NCI-H82 (cell line): ENCODE data around the gene RUFY2.

Experiments
- DNase-seq: peaks from one replicate; lab custom pipeline; 2025; lab: John Stamatoyannopoulos, UW

RUFY2 gene, protein sequence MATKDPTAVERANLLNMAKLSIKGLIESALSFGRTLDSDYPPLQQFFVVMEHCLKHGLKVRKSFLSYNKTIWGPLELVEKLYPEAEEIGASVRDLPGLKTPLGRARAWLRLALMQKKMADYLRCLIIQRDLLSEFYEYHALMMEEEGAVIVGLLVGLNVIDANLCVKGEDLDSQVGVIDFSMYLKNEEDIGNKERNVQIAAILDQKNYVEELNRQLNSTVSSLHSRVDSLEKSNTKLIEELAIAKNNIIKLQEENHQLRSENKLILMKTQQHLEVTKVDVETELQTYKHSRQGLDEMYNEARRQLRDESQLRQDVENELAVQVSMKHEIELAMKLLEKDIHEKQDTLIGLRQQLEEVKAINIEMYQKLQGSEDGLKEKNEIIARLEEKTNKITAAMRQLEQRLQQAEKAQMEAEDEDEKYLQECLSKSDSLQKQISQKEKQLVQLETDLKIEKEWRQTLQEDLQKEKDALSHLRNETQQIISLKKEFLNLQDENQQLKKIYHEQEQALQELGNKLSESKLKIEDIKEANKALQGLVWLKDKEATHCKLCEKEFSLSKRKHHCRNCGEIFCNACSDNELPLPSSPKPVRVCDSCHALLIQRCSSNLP

DNA sequence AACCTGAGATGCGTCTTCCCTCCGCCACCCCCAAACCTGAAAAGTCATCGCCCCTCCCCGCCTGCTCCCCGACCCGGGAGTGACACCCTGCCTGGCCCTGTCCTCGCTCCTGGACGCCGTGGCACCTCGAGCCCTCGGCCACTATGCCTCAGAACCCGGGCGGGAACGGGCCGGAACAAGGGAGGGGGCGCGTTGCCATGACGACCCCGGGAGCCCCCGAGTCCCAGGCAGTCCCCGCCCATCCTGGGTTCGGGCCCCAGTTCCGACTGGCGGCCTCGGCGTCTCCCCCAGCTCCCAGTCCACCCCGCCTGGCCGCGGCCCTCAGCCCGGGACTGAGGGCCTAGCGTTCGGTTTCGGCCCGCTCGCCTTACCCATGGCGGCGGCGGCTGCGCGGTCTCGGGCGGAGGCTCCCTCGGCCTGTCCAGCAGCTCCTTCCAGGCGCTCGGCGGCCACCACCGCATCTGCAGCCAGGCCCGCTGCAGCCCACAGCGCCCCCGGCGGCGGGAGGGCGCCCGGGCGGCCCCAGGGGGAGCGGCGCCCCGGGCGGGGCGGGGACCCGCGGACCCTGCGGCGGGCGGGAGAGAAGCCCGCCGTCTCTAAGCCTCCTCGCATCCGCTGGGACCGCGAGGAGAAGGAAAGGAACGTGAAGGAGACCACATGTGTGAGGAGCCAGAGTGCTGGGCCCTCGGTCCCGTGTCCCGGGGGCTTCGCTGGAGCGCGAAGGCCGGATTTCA is at the start of gene RUFY2:
RUFY2 (minus strand) TSS at position 463 of the 734 bp plus-strand sequence; CDS start at position 375, 88 bp downstream.
- DNase-seq, result peak; percentile 87

DNA sequence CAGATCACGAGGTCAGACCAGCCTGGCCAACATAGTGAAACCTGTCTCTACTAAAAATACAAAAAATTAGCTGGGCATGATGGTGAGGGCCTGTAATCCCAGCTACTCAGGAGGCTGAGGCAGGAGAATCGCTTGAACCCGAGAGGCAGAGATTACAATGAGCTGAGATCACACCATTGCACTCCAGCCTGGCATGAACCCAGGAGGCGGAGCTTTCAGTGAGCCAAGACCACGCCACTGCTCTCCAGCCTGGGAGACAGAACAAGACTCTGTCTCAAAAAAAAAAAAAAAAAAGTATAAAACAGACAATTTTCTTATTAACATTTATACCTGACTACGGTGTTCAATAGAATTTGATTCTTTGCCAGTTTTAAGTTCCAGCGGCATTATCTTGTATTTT is 42.6 kb upstream of the RUFY2 start:
- DNase-seq, result peak; percentile 18

DNA sequence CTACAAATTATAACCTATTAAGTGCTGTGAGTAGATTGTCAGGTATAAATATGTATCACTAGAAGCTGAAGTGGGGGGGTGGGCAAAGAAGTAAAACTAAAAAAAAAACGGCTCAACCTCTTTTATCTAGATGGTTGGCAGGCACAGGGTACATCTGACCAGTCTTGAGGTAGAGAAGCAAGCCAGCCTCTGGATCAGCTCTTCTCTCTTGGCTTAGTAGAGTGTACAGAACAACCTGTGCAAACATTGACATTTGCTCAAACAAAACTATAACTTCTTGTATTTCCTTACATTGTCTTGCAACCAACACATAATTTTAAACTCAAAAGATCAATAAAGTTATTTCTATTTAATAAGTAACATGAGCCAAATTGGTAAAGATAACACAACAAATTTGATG is 39.1 kb upstream of the RUFY2 start:
- DNase-seq, result no peak

DNA sequence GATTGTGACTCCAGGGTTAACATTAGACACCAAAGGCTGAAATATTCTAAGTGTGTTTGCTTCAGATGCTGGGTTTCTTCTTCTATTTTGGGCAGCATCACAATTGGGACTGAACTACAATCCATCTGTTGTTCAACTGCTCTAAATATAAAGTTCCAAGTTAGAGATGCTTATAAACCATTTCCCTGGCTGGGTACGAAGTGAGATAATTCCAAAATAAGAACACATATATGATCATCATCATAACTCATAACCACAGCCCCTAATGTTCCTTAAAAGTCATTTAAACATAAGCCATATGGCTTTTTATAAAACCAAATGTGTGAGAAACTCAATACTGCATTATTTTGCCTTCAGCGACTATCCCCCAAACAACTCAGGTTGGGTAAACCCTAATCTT is 35.9 kb upstream of the RUFY2 start:
- DNase-seq, result no peak

DNA sequence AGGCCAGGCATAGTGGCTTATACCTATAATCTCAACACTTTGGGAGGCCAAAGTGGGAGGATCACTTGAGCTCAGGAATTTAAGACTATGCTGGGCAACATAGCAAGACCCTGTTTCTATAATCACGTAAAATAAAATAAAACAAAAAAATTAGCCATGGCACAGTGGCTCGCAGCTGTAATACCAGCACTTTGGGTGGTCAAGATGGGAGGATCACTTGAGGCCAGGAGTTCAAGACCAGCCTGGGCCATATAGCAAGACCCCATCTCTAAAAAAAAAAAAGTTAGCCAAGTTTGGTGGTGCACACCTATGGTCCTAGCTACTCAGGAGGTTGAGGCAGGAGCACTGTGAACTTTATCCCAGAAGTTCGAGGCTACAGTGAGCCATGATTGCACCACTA is 33.8 kb upstream of the RUFY2 start:
- no peak for DNase-seq

DNA sequence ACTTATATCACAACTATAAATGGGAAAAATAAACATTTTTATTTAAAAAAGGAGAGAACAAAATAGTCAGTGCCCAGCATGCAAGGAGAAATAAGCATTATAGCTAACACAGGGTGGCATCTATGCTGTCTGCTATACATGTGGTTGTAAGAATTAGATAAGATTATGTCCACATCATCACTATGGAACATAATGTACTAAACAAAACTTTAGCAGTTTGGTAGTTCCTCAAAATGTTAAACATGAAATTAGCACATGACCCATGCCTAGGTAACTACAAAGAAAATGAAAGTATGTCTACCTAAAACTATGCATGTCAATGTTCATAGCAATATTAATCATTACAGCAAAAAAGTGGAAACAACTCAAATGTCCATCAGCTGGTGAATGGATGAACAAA is 28.7 kb upstream of the RUFY2 start:
- DNase-seq, result no peak

DNA sequence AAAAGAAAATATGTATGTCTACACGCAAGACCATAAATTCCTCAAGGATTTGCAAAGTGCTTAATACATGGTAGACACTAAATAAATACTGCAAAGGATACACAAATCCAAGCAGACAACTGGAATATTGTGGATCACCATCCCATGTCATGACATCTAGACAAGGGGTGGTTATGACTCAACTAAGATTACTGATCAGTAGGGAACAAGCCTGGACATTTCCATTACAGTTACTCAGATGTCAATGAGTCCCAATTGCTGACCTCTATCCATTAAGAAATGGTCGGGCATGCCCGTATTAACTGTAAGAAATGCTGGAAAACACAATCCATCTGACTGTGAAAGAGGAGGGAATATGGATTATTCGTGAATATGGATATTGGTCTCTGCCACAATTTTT is 27.6 kb upstream of the RUFY2 start:
- DNase-seq, result no peak

DNA sequence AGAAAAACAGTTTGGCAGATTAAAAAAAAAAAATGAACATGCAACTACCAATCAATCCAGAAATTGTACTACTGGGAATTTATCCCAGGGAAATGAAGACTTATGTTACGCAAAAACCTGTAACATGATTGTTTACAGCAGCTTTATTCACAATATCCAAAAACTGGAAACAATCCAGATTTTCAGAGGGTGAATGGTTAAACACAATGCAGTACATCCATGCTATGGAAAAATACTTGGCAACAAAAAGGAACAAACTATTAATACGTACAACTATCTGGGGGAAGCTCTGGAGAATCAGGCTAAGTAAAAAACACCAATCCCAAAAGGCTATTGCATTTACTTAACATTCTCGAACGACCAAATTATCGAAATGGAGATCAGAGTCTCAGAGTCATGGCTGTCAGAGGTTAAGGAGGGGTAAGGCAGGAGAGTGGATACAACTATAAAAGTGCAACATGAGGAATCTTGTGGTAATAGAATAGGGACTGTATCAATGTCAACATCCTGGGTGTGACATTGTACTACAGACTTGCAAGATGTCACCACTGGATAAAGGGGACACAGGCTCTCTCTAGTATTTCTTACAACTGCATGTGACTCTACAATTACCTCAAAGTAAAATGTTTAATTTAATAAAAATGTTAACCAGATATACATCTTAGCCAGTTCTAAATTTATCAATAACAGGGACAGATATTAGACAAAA is 21.5 kb upstream of the RUFY2 start:
- DNase-seq, result no peak

DNA sequence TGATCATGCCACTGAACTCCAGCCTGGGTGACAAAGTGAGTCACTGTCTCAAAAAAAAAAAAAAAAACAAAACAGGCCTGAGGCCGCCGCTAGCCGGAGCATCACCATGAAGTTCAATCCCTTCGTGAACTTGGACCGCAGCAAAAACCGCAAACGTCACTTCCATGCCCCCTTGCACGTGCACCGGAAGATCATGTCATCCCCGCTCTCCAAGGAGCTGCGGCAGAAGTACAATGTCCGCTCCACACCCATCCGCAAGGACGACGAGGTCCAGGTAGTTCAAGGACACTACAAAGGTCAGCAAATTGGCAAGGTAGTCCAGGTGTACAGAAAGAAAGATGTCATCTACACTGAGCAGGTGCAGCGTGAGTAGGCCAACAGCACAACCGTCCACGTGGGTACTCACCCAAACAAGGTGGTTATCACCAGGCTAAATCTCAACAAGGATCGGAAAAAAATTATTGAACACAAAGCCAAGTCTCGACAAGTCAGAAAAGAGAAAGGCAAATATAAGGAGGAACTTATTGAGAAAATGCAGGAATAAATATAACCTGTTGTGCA is 17.5 kb upstream of the RUFY2 start:
- no peak for DNase-seq

DNA sequence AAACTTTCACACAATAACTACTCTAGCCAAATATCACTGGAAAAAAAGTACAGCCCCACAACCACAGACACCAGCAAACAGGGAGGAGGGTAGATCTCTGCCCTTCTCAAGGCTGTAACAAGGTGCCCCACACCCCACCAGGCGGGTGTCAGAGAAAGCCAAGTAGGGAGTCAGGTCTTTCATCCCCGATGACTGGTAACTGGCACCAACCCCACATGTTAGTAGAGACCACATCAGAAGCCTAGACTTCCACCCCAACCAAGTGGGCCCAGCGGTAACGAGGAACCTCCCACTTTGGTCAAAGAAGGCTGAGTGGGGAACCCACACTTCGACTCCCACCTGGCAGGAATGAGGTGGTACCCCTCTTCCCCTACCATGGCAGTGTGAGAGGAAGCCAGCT is 16.4 kb upstream of the RUFY2 start:
- no peak for DNase-seq

DNA sequence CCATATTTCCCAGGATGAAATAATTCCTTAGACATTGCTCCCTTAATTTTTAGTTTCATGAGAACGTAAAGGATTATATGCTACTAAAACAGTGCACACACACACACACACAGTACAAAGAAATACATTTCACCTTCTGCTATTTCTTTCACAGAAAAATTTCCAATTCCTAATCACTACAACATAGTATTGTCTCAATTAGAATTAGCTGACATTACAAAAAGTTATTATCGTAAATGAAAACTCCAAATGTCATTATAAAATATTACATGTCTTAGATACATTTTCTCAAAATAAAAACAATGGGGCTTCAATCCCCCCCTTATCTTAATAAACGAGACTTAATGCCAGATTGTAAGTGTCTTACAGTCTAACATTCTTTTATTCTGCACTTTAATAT is 12.3 kb upstream of the RUFY2 start:
- no peak for DNase-seq

DNA sequence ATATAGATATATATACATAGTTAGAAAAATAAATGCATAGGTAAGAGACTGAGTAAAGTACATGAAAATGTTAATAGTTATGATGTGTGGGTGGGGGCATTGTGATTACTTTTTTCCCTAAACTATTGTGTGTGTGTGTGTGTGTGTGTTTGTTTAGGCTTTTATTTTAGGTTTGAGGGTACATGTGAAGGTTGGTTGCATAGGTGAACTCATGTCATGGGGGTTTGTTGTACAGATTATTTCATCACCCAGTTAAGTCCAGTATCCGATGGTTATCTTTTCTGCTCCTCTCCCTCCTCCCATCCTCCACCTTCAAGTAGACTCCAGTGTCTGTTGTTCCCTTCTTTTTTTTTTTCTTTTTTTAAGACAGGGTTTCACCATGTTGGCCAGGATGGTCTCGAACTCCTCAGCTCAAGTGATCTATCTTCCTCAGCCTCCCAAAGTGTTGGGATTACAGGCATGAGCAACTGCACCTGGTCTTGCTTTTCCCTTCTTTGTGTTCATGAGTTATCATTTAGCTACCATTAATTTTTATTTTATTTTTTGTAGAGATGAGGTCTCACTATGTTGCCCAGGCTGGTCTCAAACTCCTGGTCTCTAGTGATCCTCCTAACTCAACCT is 1.9 kb upstream of the RUFY2 start:
- no peak for DNase-seq

DNA sequence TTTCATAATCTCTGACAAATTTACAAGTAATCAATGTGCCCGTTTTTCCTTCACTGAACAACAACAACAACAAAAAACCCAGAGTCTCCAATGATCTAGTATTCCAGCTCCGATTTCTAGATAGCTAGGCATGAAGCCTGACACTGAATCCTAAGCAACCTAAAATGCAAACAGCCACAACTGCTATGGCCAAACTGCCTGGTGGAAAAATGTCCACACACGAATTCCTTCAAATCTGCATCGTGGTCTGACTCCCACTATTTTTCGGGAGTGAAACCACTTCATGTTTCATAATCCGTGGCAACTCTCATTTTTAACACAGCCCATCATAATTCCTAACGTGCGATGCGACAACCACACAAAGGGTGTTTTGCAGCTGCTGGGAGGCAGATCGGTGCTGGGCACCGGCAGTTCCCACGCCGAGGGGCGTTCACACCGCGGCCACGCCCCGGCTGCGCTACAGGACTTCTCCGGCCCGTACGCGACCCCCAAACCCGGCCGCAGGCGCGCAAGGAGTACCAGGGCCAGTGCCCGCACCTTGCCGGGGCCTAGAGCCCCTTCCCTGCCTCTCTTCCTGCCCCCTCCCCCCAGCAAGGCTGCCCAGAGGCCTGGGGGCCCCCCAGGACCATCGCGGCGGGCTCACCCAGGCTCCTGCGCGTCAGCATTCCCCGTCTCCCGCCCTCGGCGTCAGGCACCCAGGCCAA is 814 bp downstream of the RUFY2 start:
- peak; percentile 79 for DNase-seq

DNA sequence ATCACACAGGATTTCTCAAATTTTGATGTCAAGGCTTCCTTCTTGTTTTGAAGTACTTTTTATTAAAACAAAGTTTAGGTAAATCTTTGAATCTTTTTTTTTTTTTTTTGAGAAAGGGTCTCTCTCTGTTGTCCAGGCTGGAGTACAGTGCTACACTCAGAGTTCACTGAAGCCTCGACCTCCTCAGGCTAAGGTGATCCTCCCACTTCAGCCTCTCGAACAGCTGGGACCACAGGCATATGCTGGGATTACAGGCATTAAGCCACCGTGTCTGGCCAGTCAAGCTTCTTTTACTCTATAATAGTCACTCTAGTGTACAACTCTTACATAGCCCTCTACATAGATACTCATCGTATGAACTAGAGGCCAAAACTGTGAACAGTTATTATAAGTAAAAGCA is 3.4 kb downstream of the RUFY2 start:
- DNase-seq, result peak; percentile 77

DNA sequence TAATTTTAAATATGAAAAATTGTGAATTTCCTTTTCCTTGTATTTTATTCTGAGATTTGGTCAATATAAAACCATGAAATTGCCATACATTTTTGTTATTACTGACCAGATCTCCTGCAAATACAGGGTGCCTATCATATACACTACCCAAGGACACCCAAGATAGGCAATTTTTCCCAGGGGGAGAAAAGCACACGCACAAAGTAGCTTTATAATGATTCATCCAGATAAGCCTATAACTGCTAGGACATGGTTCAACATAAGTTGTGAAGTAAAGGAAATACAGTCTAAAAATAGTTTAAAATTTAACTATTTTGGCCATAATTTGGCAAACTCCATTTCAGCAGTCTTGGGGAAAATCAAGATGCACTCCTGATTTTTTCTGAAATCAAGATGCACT is 4.8 kb downstream of the RUFY2 start:
- DNase-seq, result no peak

DNA sequence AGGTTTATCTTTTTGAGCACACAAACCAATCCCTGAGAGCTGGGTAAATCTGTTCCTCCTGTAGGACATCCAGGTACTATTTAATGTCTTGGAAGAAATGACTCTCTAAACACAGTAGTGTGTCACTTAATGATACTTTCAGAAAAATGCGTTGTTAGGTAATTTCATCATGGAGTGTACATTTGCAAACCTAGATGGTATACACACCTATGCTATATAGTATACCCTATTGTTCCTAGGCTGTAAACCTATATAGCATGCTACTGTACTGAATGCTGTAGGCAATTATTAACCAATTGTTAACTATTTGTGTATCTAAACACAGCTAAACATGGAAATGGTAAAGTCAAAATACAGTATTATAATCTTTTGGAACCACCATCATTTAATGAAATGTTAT is 10.1 kb downstream of the RUFY2 start:
- DNase-seq, result no peak

DNA sequence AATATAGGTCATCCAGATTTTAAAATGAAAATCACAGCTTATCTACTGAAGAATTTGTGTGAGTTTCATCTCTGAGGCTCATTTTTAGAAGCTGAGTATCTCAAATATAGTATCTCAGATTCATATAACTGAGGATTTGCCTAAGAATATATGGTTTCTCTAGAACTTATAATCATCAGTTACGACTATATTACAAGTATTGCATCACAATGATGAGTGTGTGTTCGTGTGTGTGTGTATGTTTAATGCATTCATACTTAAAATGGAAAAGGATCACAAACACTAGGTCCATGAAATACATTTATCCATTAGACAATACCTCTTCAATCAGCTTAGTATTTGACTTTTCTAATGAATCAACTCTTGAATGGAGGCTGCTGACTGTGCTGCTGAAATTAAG is 21.3 kb downstream of the RUFY2 start:
- no peak for DNase-seq

DNA sequence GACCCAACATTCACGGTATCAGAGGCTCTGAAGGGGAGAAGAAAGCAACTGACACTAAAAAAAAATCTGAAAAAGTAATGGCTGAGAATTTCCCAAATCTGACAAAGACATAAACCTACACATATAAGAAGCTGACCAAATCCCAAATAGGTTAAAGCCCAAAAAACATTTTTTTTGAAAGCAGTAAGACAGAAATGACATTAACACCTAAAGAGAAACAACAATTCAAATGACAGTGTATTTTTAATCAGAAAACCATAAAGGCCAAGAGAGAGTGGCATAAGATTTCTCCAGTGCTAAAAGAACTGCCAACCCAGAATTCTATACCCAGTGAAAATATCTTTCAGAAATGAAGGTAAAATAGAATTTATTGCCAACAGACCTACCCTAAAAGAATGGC is 35.5 kb downstream of the RUFY2 start:
- DNase-seq, result no peak

DNA sequence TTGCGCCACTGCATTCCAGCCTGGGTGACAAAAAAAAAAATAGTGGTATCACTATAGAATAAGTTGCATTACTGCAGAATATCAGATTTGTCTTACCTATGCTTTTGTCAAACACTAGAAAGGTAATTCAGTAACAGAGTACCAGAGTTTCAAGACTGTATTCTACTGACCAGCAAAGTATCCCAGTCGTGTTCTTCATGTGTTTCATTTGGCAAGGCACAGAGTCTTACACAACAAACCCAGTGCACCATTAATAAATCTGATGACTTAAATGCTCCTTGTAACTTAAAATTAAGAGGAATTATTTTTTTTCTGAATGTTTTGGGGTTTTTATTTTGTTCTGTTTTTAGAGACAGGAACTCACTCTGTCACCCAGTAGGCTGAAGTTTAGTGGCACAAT is 40.0 kb downstream of the RUFY2 start:
- no peak for DNase-seq

DNA sequence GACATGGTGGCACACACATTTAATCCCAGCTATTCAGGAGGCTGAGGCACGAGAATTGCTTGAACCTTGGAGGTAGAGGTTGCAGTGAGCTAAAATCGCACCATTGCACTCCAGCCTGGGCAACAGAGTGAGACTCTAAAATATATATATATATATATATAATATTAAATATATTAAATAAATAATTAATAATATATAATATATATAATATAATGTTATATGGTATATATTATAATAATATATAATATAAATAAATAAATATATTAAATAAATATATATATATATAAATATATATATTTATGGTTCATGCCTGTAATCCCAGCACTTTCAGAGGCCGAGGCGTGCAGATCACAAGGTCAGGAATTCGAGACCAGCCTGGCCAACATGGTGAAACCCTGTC is 40.5 kb downstream of the RUFY2 start:
- DNase-seq, result no peak

DNA sequence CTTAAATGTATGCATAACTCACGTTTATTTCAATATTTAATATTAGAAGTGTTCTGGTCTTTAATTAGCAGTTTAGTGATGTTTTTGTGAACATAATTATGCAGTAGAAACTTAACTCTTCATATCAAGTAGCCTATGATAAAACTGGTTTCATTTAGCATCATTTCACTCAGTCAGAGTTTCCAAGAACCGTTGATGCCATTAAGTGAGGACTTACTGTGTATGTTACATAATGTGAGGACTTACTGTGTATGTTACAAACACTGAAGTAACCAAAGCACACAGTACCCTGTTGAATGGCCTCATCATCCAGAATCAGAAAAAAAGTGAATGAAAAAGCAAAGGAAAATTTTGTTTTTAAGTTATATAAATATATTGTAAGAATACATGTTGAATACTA is 41.5 kb downstream of the RUFY2 start:
- DNase-seq, result no peak
